Right lobe of liver (tissue), 4 donors: ENCODE data around the gene CRYM.
"Not testable (repeated sequence)": the region's sequence is repeated elsewhere in the genome, so short reads cannot be mapped to it uniquely, and the experiment has no call there.

ENCODE experiments used
- CTCF ChIP-seq, 4 donors: fragments of 200-600 bp in 3 of 4; fragments of 450-650 bp in 1 of 4; IDR thresholded peaks; one replicate each; pipeline versions ENCODE4 v1.5.1 to v1.8.0; 2016 to 2022; ENCODE audit warnings: antibody characterized with exemption in 4 of 4, mild to moderate bottlenecking in 2 of 4
- POLR2A ChIP-seq: fragments of 450-650 bp; IDR thresholded peaks from one replicate; pipeline ENCODE4 v1.6.1; 2017; ENCODE audit warnings: antibody characterized with exemption, mild to moderate bottlenecking
- donor health status: DM: no; HTN: no; CAD: no.
- donor health status: DM: no; HTN: no; CAD: no.
- donor health status: DM: no; HTN: yes; CAD: no.

- TF ChIP-seq CTCF (IDR thresholded peaks at IDR 0.05); POLR2A: not testable (repeated sequence)
Observed at GRCh38 chr16:21272763-21273162, 5.3 kb downstream of the CRYM start.
